ENCODE results near the gene PARP12. TPM values are rescaled to one million over a fixed set of nuclear protein-coding genes. Genes with fewer than 3 reads are reported as not detected.

PARP12 gene
- total RNA-seq, 1 donor from 2014 or later = 63.3 TPM

- peak; percentile 80 to 84 for DNase-seq (ENCODE audit: low read depth in 2 of 2)
Observed at GRCh38 chr7:140059273-140060242, 3.2 kb downstream of the PARP12 start.

DNA sequence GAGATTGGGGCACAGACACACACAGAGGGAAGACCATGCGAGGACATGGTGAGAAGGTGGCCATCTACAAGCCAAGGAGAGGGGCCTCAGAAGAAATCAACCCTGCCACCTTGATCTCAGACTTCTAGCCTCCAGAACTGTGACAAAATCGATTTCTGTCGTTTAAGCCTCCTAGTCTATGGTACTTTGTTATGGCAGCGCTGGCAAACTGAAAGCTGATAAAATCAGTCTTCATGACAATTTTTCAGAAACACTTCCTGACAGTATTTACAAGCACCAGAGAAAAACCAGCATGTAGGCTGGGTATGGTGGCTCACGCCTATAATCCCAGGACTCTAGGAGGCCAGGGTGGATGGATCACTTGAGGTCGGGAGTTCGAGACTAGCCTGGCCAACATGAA is 4.2 kb downstream of the PARP12 start:
- peak in 1 of 2 donors; percentile 7 for DNase-seq (ENCODE audit: low read depth in 2 of 2)

- DNase-seq (ENCODE audit: low read depth in 2 of 2) = no peak
Observed at GRCh38 chr7:140057143-140057535, 5.6 kb downstream of the PARP12 start.

DNA sequence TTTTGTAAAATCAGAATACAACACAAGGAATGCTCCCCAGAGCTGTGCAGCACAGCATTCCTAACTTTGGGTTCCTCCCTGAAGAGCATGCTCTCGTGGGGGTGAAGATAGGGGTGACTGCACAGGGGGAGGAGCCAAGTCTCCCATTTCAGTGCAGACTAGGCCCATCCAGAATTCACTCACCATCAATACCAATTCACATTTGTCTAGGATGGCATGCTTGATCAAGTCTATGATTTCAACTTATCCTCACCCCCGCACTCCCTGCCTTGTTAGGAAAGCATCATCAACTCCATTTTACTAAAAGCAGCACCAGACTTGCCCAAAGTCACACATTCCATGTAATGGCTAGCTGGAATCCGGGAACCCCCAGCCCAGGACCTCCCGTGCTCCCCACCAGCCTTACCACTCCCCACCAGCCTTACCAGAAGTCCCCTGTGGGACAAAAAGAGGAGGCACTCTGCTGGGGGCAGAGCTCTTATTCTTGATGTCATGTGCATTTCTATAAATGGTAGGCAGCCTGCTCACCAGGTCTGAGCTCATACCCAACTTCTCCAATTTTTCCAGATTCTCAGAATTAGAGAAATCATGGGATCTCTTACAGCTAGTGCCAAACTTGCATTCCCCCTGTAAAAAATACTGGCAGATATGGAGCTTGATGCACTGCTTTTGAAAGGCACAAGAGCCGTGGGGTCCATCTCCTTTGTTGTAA is 6.2 kb downstream of the PARP12 start:
- DNase-seq (ENCODE audit: low read depth in 2 of 2) = no peak

- no peak for DNase-seq (ENCODE audit: low read depth in 2 of 2)
Observed at GRCh38 chr7:140055833-140056232, 6.9 kb downstream of the PARP12 start.

DNA sequence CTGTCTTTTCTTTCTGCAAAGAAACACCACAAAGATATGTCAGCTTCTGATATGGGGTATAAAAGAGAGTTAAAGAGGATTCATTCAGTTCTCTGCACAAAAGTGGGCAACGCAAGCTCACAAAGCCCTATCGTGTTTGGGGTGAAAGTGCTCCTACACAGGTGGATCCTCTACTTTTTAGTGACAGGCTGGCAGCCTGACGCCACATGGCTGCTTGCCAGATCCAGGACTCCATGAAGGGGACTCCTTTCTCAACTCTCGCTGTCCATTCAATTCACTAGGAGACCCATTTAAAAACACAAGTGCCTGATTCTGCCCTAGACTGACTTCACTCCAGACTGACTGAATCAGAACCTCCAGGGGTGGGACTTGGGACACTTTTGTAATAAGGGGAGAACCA is 8.0 kb downstream of the PARP12 start:
- no peak for DNase-seq (ENCODE audit: low read depth in 2 of 2)

DNA sequence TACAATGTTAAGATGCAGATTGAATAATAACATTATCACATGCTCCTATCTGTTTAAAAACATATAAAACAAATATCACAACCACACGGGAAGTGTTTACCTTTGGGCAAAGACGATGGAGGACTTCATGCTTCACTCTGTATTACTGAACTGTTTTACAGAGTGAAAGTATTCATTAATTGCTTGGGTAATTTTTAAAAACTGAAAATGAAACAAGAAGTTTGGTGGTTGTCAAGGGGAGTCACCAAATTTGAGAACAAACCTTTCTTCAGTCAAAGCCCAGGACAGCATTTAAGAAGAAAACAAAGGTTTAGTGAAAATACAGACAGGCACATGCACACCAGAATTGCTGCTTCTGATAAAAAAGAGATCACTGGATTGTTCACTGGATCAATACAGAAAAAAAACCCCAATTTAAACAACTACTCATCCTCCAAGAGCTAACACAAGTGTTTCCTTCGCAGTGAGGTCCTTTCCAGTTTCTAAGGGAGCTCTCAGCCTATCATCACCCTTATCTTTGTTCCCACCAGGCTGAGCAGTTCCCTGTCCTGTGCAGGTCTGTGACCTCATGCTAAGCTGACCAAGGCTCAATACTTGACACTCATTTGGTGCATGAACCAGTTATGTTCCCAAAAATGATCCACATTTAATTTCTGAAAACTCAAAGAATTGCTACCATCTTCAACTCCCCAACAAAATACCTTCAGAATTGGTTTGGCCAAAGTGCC is 8.8 kb downstream of the PARP12 start:
- no peak for DNase-seq (ENCODE audit: low read depth in 2 of 2)

DNA sequence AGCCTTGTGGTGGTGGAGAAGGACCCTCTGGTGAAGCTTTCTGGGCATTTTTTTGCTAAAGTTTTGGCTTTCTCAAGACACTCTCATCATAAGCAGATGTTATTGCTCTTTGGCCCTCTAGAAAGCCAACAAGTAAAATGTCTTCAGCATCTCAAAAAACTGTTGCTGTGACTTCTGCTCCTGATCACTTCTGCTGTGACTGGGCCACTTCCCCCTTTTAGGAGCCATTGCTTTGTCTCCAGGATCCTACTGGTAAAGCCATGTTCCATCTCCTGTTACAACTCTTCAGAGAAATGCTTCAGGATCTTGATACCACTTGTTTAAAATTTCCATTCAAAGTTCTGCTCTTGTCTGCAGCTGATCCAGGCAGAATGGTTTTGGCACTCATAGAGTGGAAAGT is 10.9 kb downstream of the PARP12 start:
- no peak for DNase-seq (ENCODE audit: low read depth in 2 of 2)

GRCh38 chr7:140050100-140050499 is 12.7 kb downstream of the PARP12 start:
- peak in 1 of 2 donors; percentile 19 for DNase-seq (ENCODE audit: low read depth in 2 of 2)

GRCh38 chr7:140049339-140050024 is 13.3 kb downstream of the PARP12 start:
- peak; percentile 71 to 78 for DNase-seq (ENCODE audit: low read depth in 2 of 2)

- no peak for DNase-seq (ENCODE audit: low read depth in 2 of 2)
Observed at GRCh38 chr7:140048989-140049338, 13.8 kb downstream of the PARP12 start.

DNA sequence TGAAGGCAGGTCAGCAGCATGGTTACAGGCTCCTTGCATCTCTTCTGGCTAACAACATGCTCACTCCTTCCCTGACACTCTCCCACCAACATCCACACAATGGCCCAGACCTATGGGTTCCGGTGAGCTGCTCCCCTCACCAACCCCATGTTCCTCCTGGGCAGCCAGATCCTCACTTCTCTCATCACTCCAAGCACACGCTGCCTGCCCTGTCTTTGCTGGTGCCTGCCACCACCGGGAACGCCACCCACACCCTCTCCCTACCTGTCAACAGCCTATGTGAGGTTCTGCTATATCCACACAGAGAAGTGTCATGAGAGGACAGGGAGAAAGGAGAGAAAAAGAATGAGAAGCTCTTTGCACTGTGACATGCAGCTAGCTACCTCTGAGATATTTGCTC is 14.6 kb downstream of the PARP12 start:
- no peak for DNase-seq (ENCODE audit: low read depth in 2 of 2)

DNA sequence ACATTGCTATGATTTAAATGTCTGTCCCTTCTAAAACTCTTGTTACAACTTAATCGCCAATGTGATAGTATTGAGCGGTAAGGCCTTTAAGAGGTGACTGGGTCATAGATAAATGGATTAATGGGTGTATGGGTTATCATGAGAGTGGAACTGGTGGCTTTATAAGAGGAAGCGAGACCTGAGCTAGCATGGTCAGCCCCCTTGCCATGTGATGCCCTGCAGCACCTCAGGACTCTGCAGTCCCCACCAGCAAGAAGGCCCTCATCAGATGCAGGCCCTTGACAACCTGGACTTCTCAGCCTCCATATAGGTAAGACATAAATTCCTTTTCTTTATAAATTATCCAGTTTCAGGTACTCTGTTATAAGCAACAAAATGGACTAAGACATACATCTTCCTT is 15.6 kb downstream of the PARP12 start:
- DNase-seq (ENCODE audit: low read depth in 2 of 2) = no peak

DNA sequence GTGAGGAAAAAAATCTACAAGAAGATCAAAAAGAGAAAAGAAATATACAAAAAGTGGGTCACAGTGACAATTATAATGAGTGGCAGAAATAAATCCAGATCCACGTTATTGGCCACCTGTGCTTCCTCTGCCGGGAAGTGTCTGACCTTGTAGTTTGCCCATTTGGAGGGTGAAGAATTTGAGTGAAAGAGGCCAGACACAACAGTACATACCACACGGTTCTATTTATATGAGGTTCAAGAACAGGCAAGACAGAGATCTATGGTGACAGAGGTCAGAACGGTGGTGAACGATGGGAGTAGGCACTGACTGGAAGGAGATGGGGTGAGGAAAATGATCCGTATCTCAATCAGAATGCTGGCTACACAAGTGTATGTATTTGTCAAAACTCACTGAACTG is 17.1 kb downstream of the PARP12 start:
- DNase-seq (ENCODE audit: low read depth in 2 of 2) = no peak

GRCh38 chr7:140044251-140044650 is 18.5 kb downstream of the PARP12 start:
- no peak for DNase-seq (ENCODE audit: low read depth in 2 of 2)

GRCh38 chr7:140042386-140042670 is 20.4 kb downstream of the PARP12 start:
- DNase-seq (ENCODE audit: low read depth in 2 of 2) = peak; percentile 28 to 36

GRCh38 chr7:140041659-140042385 is 20.9 kb downstream of the PARP12 start:
- peak; percentile 47 to 71 for DNase-seq (ENCODE audit: low read depth in 2 of 2)

DNA sequence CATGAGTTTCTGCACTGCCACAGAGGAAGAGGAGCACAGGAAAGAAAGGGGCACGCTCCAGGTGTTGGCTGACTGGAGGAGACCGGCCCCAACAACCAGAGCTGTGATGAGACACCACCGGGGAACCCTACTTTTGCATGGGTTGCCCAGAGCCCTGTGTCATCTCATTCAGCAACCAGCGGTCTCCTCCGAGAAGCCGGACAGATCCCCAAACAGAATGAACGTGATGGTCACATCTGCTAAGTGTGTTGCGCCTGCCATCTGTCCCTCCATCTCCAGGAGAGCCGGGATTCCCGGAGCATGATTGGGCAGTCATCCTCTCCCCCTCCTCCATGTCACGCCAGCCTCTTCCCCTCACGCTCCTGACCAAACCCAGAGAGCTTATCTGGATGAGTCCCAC is 22.9 kb downstream of the PARP12 start:
- no peak for DNase-seq (ENCODE audit: low read depth in 2 of 2)

- DNase-seq (ENCODE audit: low read depth in 2 of 2) = peak; percentile 33 to 82
Observed at GRCh38 chr7:140039066-140039465, 23.7 kb downstream of the PARP12 start.

- no peak for DNase-seq (ENCODE audit: low read depth in 2 of 2)
Observed at GRCh38 chr7:140036224-140036962, 26.4 kb downstream of the PARP12 start.

All from lung microvascular endothelial cell (primary cell).